Activated CD8-positive, alpha-beta T cell treated with anti-CD3 and anti-CD28 coated beads, Interleukin-2, amount 10 ng/mL, durations not matched to agents 7 days and 5 days (primary cell): ENCODE data around the gene TEPSIN. TPM values are rescaled to one million over a fixed set of nuclear protein-coding genes. Genes with fewer than 3 reads are reported as not detected.
A peak's percentile ranks its signal among the peaks of the same experiment; 100 is the strongest.

Experiments
- ATAC-seq: fragments of 150-1000 bp; cut with Tn5 transposase; one replicate; pipeline ENCODE4 v1.10.0; 2021; ENCODE audit warnings: moderate library complexity
- CTCF ChIA-PET: fragments of 350-600 bp; sonication (Branson Sonifier 250); formaldehyde crosslinking; loops from one replicate; lab custom pipeline; 2021; ENCODE audit warnings: antibody characterized with exemption; lab: Charles Lee
- POLR2A ChIA-PET: fragments of 350-600 bp; sonication (Branson Sonifier 250); formaldehyde crosslinking; loops from one replicate; lab custom pipeline; 2021; ENCODE audit warnings: antibody characterized with exemption; lab: Charles Lee
- DNase-seq: peaks from one replicate; pipeline ENCODE4 v3.0.0-alpha.2; 2020
- H3K27ac Mint-ChIP-seq: one replicate; pipeline ENCODE4 v1.8.0; 2021; ENCODE audit warnings: mild to moderate bottlenecking, mixed read lengths
- H3K27me3 Mint-ChIP-seq: one replicate; pipeline ENCODE4 v1.8.0; 2021; ENCODE audit warnings: low read depth, mixed read lengths
- H3K36me3 Mint-ChIP-seq: one replicate; pipeline ENCODE4 v1.8.0; 2021; ENCODE audit warnings: low read depth, mixed read lengths
- H3K4me1 Mint-ChIP-seq: one replicate; pipeline ENCODE4 v1.8.0; 2021; ENCODE audit warnings: low read depth, mixed read lengths
- H3K4me3 Mint-ChIP-seq: one replicate; pipeline ENCODE4 v1.8.0; 2021; ENCODE audit warnings: mild to moderate bottlenecking, mixed read lengths
- H3K9me3 Mint-ChIP-seq: one replicate; pipeline ENCODE4 v1.8.0; 2022; ENCODE audit warnings: mixed read lengths; ENCODE audit not compliant: insufficient read depth
- total RNA-seq, 2 experiments: library from RNA; stranded (reverse); gene quantifications; one replicate each; pipeline ENCODE4 v1.2.3, GENCODE V29; 2021

The TEPSIN gene
- total RNA-seq, 2 experiments from 2014 or later = 43.8 to 52.7 TPM

GRCh38 chr17:81192386-81193050 is 46.3 kb downstream of the TEPSIN start:
- H3K36me3 Mint-ChIP-seq = no peaks in the 10 kb centered on the region
- H3K27ac Mint-ChIP-seq = no peak overlapping the region
- H3K27me3 Mint-ChIP-seq = no peaks in the 10 kb centered on the region
- DNase-seq = no peak
- ATAC-seq = no peak
- no peaks in the 10 kb centered on the region for H3K4me1 Mint-ChIP-seq
- no peak overlapping the region for H3K4me3 Mint-ChIP-seq
- CTCF ChIA-PET = no interaction called here
- no peaks in the 10 kb centered on the region for H3K9me3 Mint-ChIP-seq
- POLR2A ChIA-PET = no interaction called here

GRCh38 chr17:81191646-81192045 is 47.2 kb downstream of the TEPSIN start:
- Mint-ChIP-seq H3K27ac (no peak overlapping the region), H3K4me1 (no peaks in the 10 kb centered on the region), H3K9me3 (no peaks in the 10 kb centered on the region), H3K36me3 (no peaks in the 10 kb centered on the region), H3K27me3 (no peaks in the 10 kb centered on the region), H3K4me3 (no peak overlapping the region)
- ATAC-seq (no peak), DNase-seq (no peak)
- ChIA-PET POLR2A (no interaction called here), CTCF (no interaction called here)

GRCh38 chr17:81191116-81191515 is 47.7 kb downstream of the TEPSIN start:
- Mint-ChIP-seq H3K36me3 (no peaks in the 10 kb centered on the region), H3K27me3 (no peaks in the 10 kb centered on the region), H3K4me1 (no peaks in the 10 kb centered on the region), H3K9me3 (no peaks in the 10 kb centered on the region), H3K4me3 (no peak overlapping the region), H3K27ac (no peak overlapping the region)
- DNase-seq (no peak), ATAC-seq (no peak)
- ChIA-PET POLR2A (no interaction called here), CTCF (no interaction called here)

- CTCF ChIA-PET = no interaction called here
Observed at GRCh38 chr17:81190591-81190990, 48.3 kb downstream of the TEPSIN start.

GRCh38 chr17:81189670-81190530 is 49.0 kb downstream of the TEPSIN start:
- Mint-ChIP-seq H3K4me1 (no peaks in the 10 kb centered on the region), H3K9me3 (no peaks in the 10 kb centered on the region), H3K36me3 (no peaks in the 10 kb centered on the region), H3K27ac (no peak overlapping the region), H3K27me3 (no peaks in the 10 kb centered on the region), H3K4me3 (no peak overlapping the region)
- ATAC-seq (peak; percentile 22), DNase-seq (no peak)
- POLR2A ChIA-PET = no interaction called here
- CTCF ChIA-PET = no interaction called here

More at GRCh38 chr17:81190591-81190990, 48.3 kb downstream of the TEPSIN start:
- no peak overlapping the region for H3K27ac Mint-ChIP-seq
- no peaks in the 10 kb centered on the region for H3K27me3 Mint-ChIP-seq
- no peak overlapping the region for H3K4me3 Mint-ChIP-seq
- H3K9me3 Mint-ChIP-seq = no peaks in the 10 kb centered on the region
- ATAC-seq = no peak
- POLR2A ChIA-PET = no interaction called here
- H3K4me1 Mint-ChIP-seq = no peaks in the 10 kb centered on the region
- no peaks in the 10 kb centered on the region for H3K36me3 Mint-ChIP-seq
- DNase-seq = no peak

GRCh38 chr17:81189016-81189415 is 49.8 kb downstream of the TEPSIN start:
- no peaks in the 10 kb centered on the region for H3K9me3 Mint-ChIP-seq
- no peak overlapping the region for H3K27ac Mint-ChIP-seq
- no peak for DNase-seq
- H3K4me1 Mint-ChIP-seq = no peaks in the 10 kb centered on the region
- POLR2A ChIA-PET = interaction anchor here (0.7 kb wide), 1 partner anchor 23 kb away, joined by 3 read pairs; no protein-coding TSS in a partner anchor
- peaks cover 2% of the 10 kb centered on the region for H3K27me3 Mint-ChIP-seq
- no peaks in the 10 kb centered on the region for H3K36me3 Mint-ChIP-seq
- H3K4me3 Mint-ChIP-seq = no peak overlapping the region
- CTCF ChIA-PET = no interaction called here
- ATAC-seq = no peak

GRCh38 chr17:81188491-81188840 is 50.4 kb downstream of the TEPSIN start:
- H3K4me3 Mint-ChIP-seq = no peak overlapping the region
- no peaks in the 10 kb centered on the region for H3K4me1 Mint-ChIP-seq
- CTCF ChIA-PET = no interaction called here
- DNase-seq (no peak), ATAC-seq (no peak)
- peaks cover 2% of the 10 kb centered on the region for H3K27me3 Mint-ChIP-seq
- POLR2A ChIA-PET = interaction anchor here (0.7 kb wide), 1 partner anchor 24 kb away, joined by 3 read pairs; no protein-coding TSS in a partner anchor
- H3K9me3 Mint-ChIP-seq = no peaks in the 10 kb centered on the region
- no peak overlapping the region for H3K27ac Mint-ChIP-seq
- no peaks in the 10 kb centered on the region for H3K36me3 Mint-ChIP-seq

GRCh38 chr17:81187586-81188490 is 51.0 kb downstream of the TEPSIN start:
- Mint-ChIP-seq H3K27ac (no peak overlapping the region), H3K27me3 (peaks cover 2% of the 10 kb centered on the region), H3K9me3 (no peaks in the 10 kb centered on the region), H3K36me3 (no peaks in the 10 kb centered on the region), H3K4me1 (no peaks in the 10 kb centered on the region), H3K4me3 (no peak overlapping the region)
- ATAC-seq = no peak
- no peak for DNase-seq
- POLR2A ChIA-PET = no interaction called here
- CTCF ChIA-PET = no interaction called here

GRCh38 chr17:81187120-81187519 is 51.7 kb downstream of the TEPSIN start:
- no peak for ATAC-seq
- no peaks in the 10 kb centered on the region for H3K4me1 Mint-ChIP-seq
- no peak overlapping the region for H3K27ac Mint-ChIP-seq
- no peaks in the 10 kb centered on the region for H3K9me3 Mint-ChIP-seq
- ChIA-PET POLR2A (no interaction called here), CTCF (no interaction called here)
- no peaks in the 10 kb centered on the region for H3K36me3 Mint-ChIP-seq
- DNase-seq = no peak
- H3K27me3 Mint-ChIP-seq = peaks cover 2% of the 10 kb centered on the region
- no peak overlapping the region for H3K4me3 Mint-ChIP-seq

GRCh38 chr17:81186203-81186602 is 52.7 kb downstream of the TEPSIN start:
- H3K27ac Mint-ChIP-seq = no peak overlapping the region
- H3K4me3 Mint-ChIP-seq = no peak overlapping the region
- no peaks in the 10 kb centered on the region for H3K9me3 Mint-ChIP-seq
- H3K4me1 Mint-ChIP-seq = no peaks in the 10 kb centered on the region
- ChIA-PET POLR2A (interaction anchor here (0.6 kb wide), 1 partner anchor 24 kb away, joined by 3 read pairs; no protein-coding TSS in a partner anchor), CTCF (no interaction called here)
- no peaks in the 10 kb centered on the region for H3K36me3 Mint-ChIP-seq
- no peak for DNase-seq
- peaks cover 2% of the 10 kb centered on the region for H3K27me3 Mint-ChIP-seq
- no peak for ATAC-seq

GRCh38 chr17:81184555-81184954 is 54.3 kb downstream of the TEPSIN start:
- no peaks in the 10 kb centered on the region for H3K4me1 Mint-ChIP-seq
- DNase-seq (no peak), ATAC-seq (no peak)
- ChIA-PET POLR2A (no interaction called here), CTCF (no interaction called here)
- no peaks in the 10 kb centered on the region for H3K36me3 Mint-ChIP-seq
- H3K27ac Mint-ChIP-seq = no peak overlapping the region
- H3K27me3 Mint-ChIP-seq = peaks cover 2% of the 10 kb centered on the region
- no peak overlapping the region for H3K4me3 Mint-ChIP-seq
- H3K9me3 Mint-ChIP-seq = no peaks in the 10 kb centered on the region
